HEK293 (cell line): ENCODE data around the gene UBA52.

Experiments used
- CTCF ChIA-PET: fragments of 350-600 bp; formaldehyde crosslinking; extraction: SDS; loops from one replicate; lab custom pipeline; 2021; ENCODE audit warnings: antibody characterized with exemption; lab: Yijun Ruan, JAX
- POLR2A ChIA-PET: fragments of 300-600 bp; formaldehyde crosslinking; extraction: SDS; loops from one replicate; lab custom pipeline; 2020; ENCODE audit warnings: antibody characterized with exemption, inconsistent platforms; lab: Yijun Ruan, JAX
- H3K27ac ChIP-seq: fragments of 200-500 bp; sonication (Bioruptor generic); 2 replicates; pipeline ENCODE4 v1.5.1; 2014; ENCODE audit warnings: low read depth, low read length, control low read depth, inconsistent platforms; ENCODE audit errors: extremely low read depth
- H3K36me3 ChIP-seq, 2 experiments: fragments of 200-500 bp in 1 of 2; sonication (Bioruptor generic) in 1 of 2; 1 replicate in 1 of 2; 2 replicates in 1 of 2; pipeline ENCODE4 v1.5.1; 2014 to 2017; ENCODE audit warnings: inconsistent platforms in 2 of 2, low read length in 2 of 2; ENCODE audit not compliant: control insufficient read depth in 2 of 2, insufficient read depth in 1 of 2
- H3K4me1 ChIP-seq: fragments of 200-500 bp; sonication (Bioruptor generic); 2 replicates; pipeline ENCODE4 v1.5.1; 2014; ENCODE audit warnings: mild to moderate bottlenecking, low read length, inconsistent platforms; ENCODE audit not compliant: control insufficient read depth, insufficient read depth
- H3K4me3 ChIP-seq: 2 replicates; pipeline ENCODE4 v1.5.1; 2011; ENCODE audit warnings: low read depth, mild to moderate bottlenecking, control low read depth, low read length, moderate library complexity
- H3K9me3 ChIP-seq: fragments of 200-500 bp; sonication (Bioruptor generic); 2 replicates; pipeline ENCODE4 v1.5.1; 2014; ENCODE audit warnings: low read depth, low read length, inconsistent platforms; ENCODE audit not compliant: control insufficient read depth, insufficient read depth
- GLIS2 ChIP-seq: fragments of 450-650 bp; formaldehyde crosslinking; IDR thresholded peaks from 2 replicates; pipeline ENCODE4 v1.5.1; 2016; ENCODE audit warnings: missing biosample characterization, missing genetic modification characterization
- KLF1 ChIP-seq: fragments of 450-650 bp; formaldehyde crosslinking; IDR thresholded peaks from 2 replicates; pipeline ENCODE4 v1.5.1; 2016; ENCODE audit warnings: missing biosample characterization, missing genetic modification characterization
- KLF17 ChIP-seq: fragments of 450-650 bp; formaldehyde crosslinking; IDR thresholded peaks from 2 replicates; pipeline ENCODE4 v1.5.1; 2016; ENCODE audit warnings: missing biosample characterization, missing genetic modification characterization
- KLF8 ChIP-seq: fragments of 450-650 bp; formaldehyde crosslinking; IDR thresholded peaks from 2 replicates; pipeline ENCODE4 v1.5.1; 2016; ENCODE audit warnings: missing biosample characterization, missing genetic modification characterization
- PRDM1 ChIP-seq: fragments of 450-650 bp; formaldehyde crosslinking; IDR thresholded peaks from 2 replicates; pipeline ENCODE4; 2016; ENCODE audit warnings: missing biosample characterization, missing genetic modification characterization
- SCRT2 ChIP-seq: fragments of 450-650 bp; formaldehyde crosslinking; IDR thresholded peaks from 2 replicates; pipeline ENCODE4 v1.5.1; 2016; ENCODE audit warnings: missing biosample characterization, missing genetic modification characterization
- SP2 ChIP-seq: fragments of 450-650 bp; formaldehyde crosslinking; IDR thresholded peaks from 2 replicates; pipeline ENCODE4 v1.5.1; 2016; ENCODE audit warnings: missing biosample characterization, missing genetic modification characterization
- SP3 ChIP-seq: fragments of 450-650 bp; formaldehyde crosslinking; IDR thresholded peaks from 2 replicates; pipeline ENCODE4 v1.5.1; 2016; ENCODE audit warnings: missing biosample characterization, missing genetic modification characterization
- TRIM28 ChIP-seq: IDR thresholded peaks from 2 replicates; pipeline ENCODE4 v1.6.1; 2011; ENCODE audit warnings: low read length, control low read depth, borderline replicate concordance
- ZBTB20 ChIP-seq: fragments of 450-650 bp; formaldehyde crosslinking; IDR thresholded peaks from 2 replicates; pipeline ENCODE4 v1.5.1; 2016; ENCODE audit warnings: missing biosample characterization, missing genetic modification characterization
- ZBTB48 ChIP-seq: fragments of 450-650 bp; formaldehyde crosslinking; IDR thresholded peaks from 2 replicates; pipeline ENCODE4 v1.5.1; 2016; ENCODE audit warnings: missing biosample characterization, missing genetic modification characterization
- ZBTB7A ChIP-seq: fragments of 450-650 bp; formaldehyde crosslinking; IDR thresholded peaks from 2 replicates; pipeline ENCODE4 v1.5.1; 2016; ENCODE audit warnings: low read depth, missing biosample characterization, missing genetic modification characterization
- ZBTB8A ChIP-seq: fragments of 450-650 bp; formaldehyde crosslinking; IDR thresholded peaks from 2 replicates; pipeline ENCODE4 v1.5.1; 2016; ENCODE audit warnings: missing biosample characterization, missing genetic modification characterization
- ZEB2 ChIP-seq: fragments of 450-650 bp; formaldehyde crosslinking; IDR thresholded peaks from 2 replicates; pipeline ENCODE4 v1.5.1; 2016; ENCODE audit warnings: missing biosample characterization, missing genetic modification characterization
- ZFP69B ChIP-seq: fragments of 450-650 bp; formaldehyde crosslinking; IDR thresholded peaks from 2 replicates; pipeline ENCODE4 v1.5.1; 2016; ENCODE audit warnings: missing biosample characterization, missing genetic modification characterization
- ZIC2 ChIP-seq: fragments of 450-650 bp; formaldehyde crosslinking; IDR thresholded peaks from 2 replicates; pipeline ENCODE4 v1.5.1; 2016; ENCODE audit warnings: missing biosample characterization, missing genetic modification characterization
- ZNF19 ChIP-seq: fragments of 450-650 bp; formaldehyde crosslinking; IDR thresholded peaks from 2 replicates; pipeline ENCODE4; 2016; ENCODE audit warnings: missing biosample characterization, missing genetic modification characterization, low read depth
- ZNF23 ChIP-seq: fragments of 450-650 bp; formaldehyde crosslinking; IDR thresholded peaks from 2 replicates; pipeline ENCODE4 v1.5.1; 2016; ENCODE audit warnings: missing biosample characterization, missing genetic modification characterization, borderline replicate concordance
- ZNF341 ChIP-seq: fragments of 450-650 bp; formaldehyde crosslinking; IDR thresholded peaks from 2 replicates; pipeline ENCODE4; 2016; ENCODE audit warnings: low read depth, missing biosample characterization, missing genetic modification characterization
- ZNF366 ChIP-seq: fragments of 450-650 bp; formaldehyde crosslinking; conservative IDR thresholded peaks from 2 replicates; pipeline ENCODE4 v1.5.1; 2016; ENCODE audit warnings: missing biosample characterization, missing genetic modification characterization
- ZNF391 ChIP-seq: fragments of 450-650 bp; formaldehyde crosslinking; IDR thresholded peaks from 2 replicates; pipeline ENCODE4 v1.5.1; 2016; ENCODE audit warnings: low read depth, missing biosample characterization, missing genetic modification characterization, borderline replicate concordance
- ZNF394 ChIP-seq: fragments of 450-650 bp; formaldehyde crosslinking; IDR thresholded peaks from 2 replicates; pipeline ENCODE4 v1.5.1; 2016; ENCODE audit warnings: missing biosample characterization, missing genetic modification characterization, mild to moderate bottlenecking, moderate library complexity, borderline replicate concordance
- ZNF398 ChIP-seq: fragments of 450-650 bp; formaldehyde crosslinking; IDR thresholded peaks from 2 replicates; pipeline ENCODE4 v1.5.1; 2017; ENCODE audit warnings: missing biosample characterization, missing genetic modification characterization
- ZNF404 ChIP-seq: fragments of 450-650 bp; formaldehyde crosslinking; IDR thresholded peaks from 2 replicates; pipeline ENCODE4 v1.5.1; 2017; ENCODE audit warnings: missing biosample characterization, missing genetic modification characterization
- ZNF449 ChIP-seq: fragments of 450-650 bp; formaldehyde crosslinking; IDR thresholded peaks from 2 replicates; pipeline ENCODE4 v1.5.1; 2017; ENCODE audit warnings: missing biosample characterization, mild to moderate bottlenecking, missing genetic modification characterization, moderate library complexity
- ZNF530 ChIP-seq: fragments of 450-650 bp; formaldehyde crosslinking; IDR thresholded peaks from 2 replicates; pipeline ENCODE4 v1.5.1; 2016; ENCODE audit warnings: low read depth, missing biosample characterization, missing genetic modification characterization
- ZNF544 ChIP-seq: fragments of 450-650 bp; formaldehyde crosslinking; IDR thresholded peaks from 2 replicates; pipeline ENCODE4 v1.5.0; 2017; ENCODE audit warnings: missing biosample characterization, missing genetic modification characterization
- ZNF629 ChIP-seq: fragments of 450-650 bp; formaldehyde crosslinking; IDR thresholded peaks from 2 replicates; pipeline ENCODE4 v1.5.1; 2017; ENCODE audit warnings: missing biosample characterization, missing genetic modification characterization
- ZNF692 ChIP-seq: fragments of 450-650 bp; formaldehyde crosslinking; IDR thresholded peaks from 2 replicates; pipeline ENCODE4 v1.5.1; 2016; ENCODE audit warnings: missing biosample characterization, missing genetic modification characterization
- ZSCAN23 ChIP-seq: fragments of 450-650 bp; formaldehyde crosslinking; IDR thresholded peaks from 2 replicates; pipeline ENCODE4 v1.5.1; 2016; ENCODE audit warnings: missing biosample characterization, missing genetic modification characterization
- ZXDB ChIP-seq: fragments of 450-650 bp; formaldehyde crosslinking; IDR thresholded peaks from 2 replicates; pipeline ENCODE4 v1.5.1; 2016; ENCODE audit warnings: missing biosample characterization, missing genetic modification characterization

UBA52 gene

GRCh38 chr19:18612051-18612771 is 40.6 kb downstream of the UBA52 start:
- CTCF ChIA-PET, result interaction anchor here (0.6 to 1.0 kb wide), 2 partner anchors 11 to 263 kb away, joined by 3 read pairs; no protein-coding TSS in a partner anchor
- Histone ChIP-seq H3K27ac (no peak overlapping the region; the same call in 1 of the 2 replicates), H3K4me3 (peak overlapping the region; percentile 41), H3K9me3 (no peaks in the 10 kb centered on the region), H3K4me1 (peaks cover 4% of the 10 kb centered on the region), H3K36me3 (no peaks in the 10 kb centered on the region)
- POLR2A ChIA-PET, result interaction anchor here (0.6 to 1.6 kb wide), 5 partner anchors 9 to 464 kb away, joined by 3 to 5 read pairs (median 3); partner anchors contain the start of genes COPE, DDX49, KXD1 and UBA52
- TF ChIP-seq TRIM28 (no peak), KLF8 (tag by site-specific recombination) (peak; percentile 72), SP2 (tag by site-specific recombination) (peak; percentile 35; the same call in 1 of the 2 replicates), ZNF449 (tag by site-specific recombination) (no peak), ZNF23 (tag by site-specific recombination) (no peak), ZNF544 (tag by site-specific recombination) (no peak), PRDM1 (tag by site-specific recombination) (peak; percentile 72), ZBTB20 (tag by site-specific recombination) (peak; percentile 50; the same call in 1 of the 2 replicates), ZBTB8A (tag by site-specific recombination) (peak; percentile 42; the same call in 1 of the 2 replicates), ZBTB7A (peak; percentile 47; the same call in 1 of the 2 replicates), ZIC2 (tag by site-specific recombination) (peak; percentile 29; the same call in 1 of the 2 replicates), ZNF629 (peak; percentile 53; the same call in 1 of the 2 replicates), ZNF404 (tag by site-specific recombination) (no peak), ZNF391 (tag by site-specific recombination) (peak; percentile 60; the same call in 1 of the 2 replicates), GLIS2 (peak; percentile 60), ZNF398 (peak; percentile 29; the same call in 1 of the 2 replicates), SCRT2 (tag by site-specific recombination) (peak; percentile 46), KLF17 (tag by site-specific recombination) (peak; percentile 73; the same call in 1 of the 2 replicates), ZFP69B (tag by site-specific recombination) (peak; percentile 54; the same call in 1 of the 2 replicates), ZNF394 (tag by site-specific recombination) (peak; percentile 85), ZNF366 (peak; percentile 72), ZNF341 (tag by site-specific recombination) (peak; percentile 49), ZBTB48 (tag by site-specific recombination) (peak; percentile 38; the same call in 1 of the 2 replicates), SP3 (tag by site-specific recombination) (peak; percentile 19), ZNF530 (no peak), ZXDB (tag by site-specific recombination) (peak; percentile 42; the same call in 1 of the 2 replicates), ZSCAN23 (tag by site-specific recombination) (0 out of 2 replicates have a peak, but pooled peaks have one; percentile 42), KLF1 (tag by site-specific recombination) (peak; percentile 18; the same call in 1 of the 2 replicates), ZNF692 (peak; percentile 57), ZEB2 (tag by site-specific recombination) (peak; percentile 55), ZNF19 (tag by site-specific recombination) (no peak)
